ENCODE measurements around the gene MAP2K3. TPM values are rescaled to one million over a fixed set of nuclear protein-coding genes. Genes with fewer than 3 reads are reported as not detected.

The MAP2K3 gene
- total and polyA plus RNA-seq, 2 of the 4 experiments (the other 2 are of a cell fraction), result 23.5 to 82.2 TPM

GRCh38 chr17:21269394-21269793, 15.1 kb upstream of the MAP2K3 start:
- Histone ChIP-seq H4K91ac (ENCODE audit: insufficient read depth, low read depth, low read length) (no peak overlapping the region), H2AK5ac (ENCODE audit: low read depth, low read length) (no peak overlapping the region), H2BK120ac (ENCODE audit: low read depth, low read length) (no peak overlapping the region), H3K4ac (ENCODE audit: low read depth, low read length) (no peak overlapping the region), H3K4me2 (ENCODE audit: low read depth, low read length) (no peak overlapping the region; the same call in 1 of the 2 replicates), H3K9me3 (ENCODE audit: control insufficient read depth, insufficient read depth, low read length) (no peaks in the 10 kb centered on the region), H2BK15ac (ENCODE audit: low read depth, low read length) (no peak overlapping the region), H3K4me3 (ENCODE audit: insufficient read depth, low read depth, low read length) (no peak overlapping the region), H3K14ac (replicated peaks; ENCODE audit: low read depth, low read length) (no peak overlapping the region), H3K79me1 (ENCODE audit: low read depth in 1 of 2, low read length in 2 of 2) (no peaks in the 10 kb centered on the region), H2BK20ac (ENCODE audit: low read depth, low read length) (no peak overlapping the region), H4K20me1 (ENCODE audit: insufficient read depth, low read length) (no peaks in the 10 kb centered on the region), H2AK9ac (replicated peaks; ENCODE audit: low read depth, low read length, poor library complexity) (no peak overlapping the region), H2AFZ (replicated peaks; ENCODE audit: low read length, poor library complexity) (peak overlapping the region; percentile 18), H3K56ac (ENCODE audit: extremely low read depth, insufficient read depth, low read length) (no peak overlapping the region), H4K8ac (ENCODE audit: low read depth in 2 of 2, low read length in 2 of 2) (no peak overlapping the region), H3K4me1 (ENCODE audit: control insufficient read depth, insufficient read depth, low read length) (peaks cover 2% of the 10 kb centered on the region; the same call in 1 of the 2 replicates), H3K36me3 (ENCODE audit: control insufficient read depth, insufficient read depth, low read length) (no peaks in the 10 kb centered on the region), H4K5ac (ENCODE audit: low read depth, low read length) (no peak overlapping the region), H2BK5ac (ENCODE audit: low read depth, low read length, poor library complexity, severe bottlenecking) (no peak overlapping the region), H3K9ac (ENCODE audit: low read depth, low read length) (no peak overlapping the region), H3K23ac (ENCODE audit: low read depth, low read length) (no peak overlapping the region), H3K9me1 (ENCODE audit: insufficient read depth, low read length) (no peaks in the 10 kb centered on the region), H3K27me3 (ENCODE audit: control insufficient read depth, insufficient read depth, low read length) (no peaks in the 10 kb centered on the region), H3K18ac (ENCODE audit: low read depth, low read length) (no peak overlapping the region), H3K27ac (ENCODE audit: insufficient read depth, low read length) (no peak overlapping the region)
- BruUV-seq (replicated peaks), result no TSS peak
- ChIA-PET POLR2A (ENCODE audit: unreplicated experiment) (no interaction called here), CTCF (no interaction called here)
- ATAC-seq (ENCODE audit: low read depth) (peak; percentile 48), DNase-seq (no peak)
- dilution Hi-C loops (cut with HindIII; ENCODE audit: low sequenced_read_pairs, unreplicated experiment) (no loop called here), in situ Hi-C loops (cut with MboI; ENCODE audit: low sequenced_read_pairs) (no loop called here), intact Hi-C loops (cut with micrococcal nuclease) (no loop called here)
- TF ChIP-seq MAFK (IDR thresholded peaks at IDR 0.05; ENCODE audit: low read depth, low read length) (no peak), BHLHE40 (IDR thresholded peaks at IDR 0.05; ENCODE audit: low read depth, low read length) (no peak), SMC3 (IDR thresholded peaks at IDR 0.05; ENCODE audit: low read depth, low read length) (no peak), NFE2L2 (IDR thresholded peaks at IDR 0.05; ENCODE audit: low read depth, low read length) (no peak), RFX5 (IDR thresholded peaks at IDR 0.05; ENCODE audit: low read depth, low read length) (no peak), FOS (IDR thresholded peaks at IDR 0.05; ENCODE audit: low read depth, low read length) (no peak), MAZ (IDR thresholded peaks at IDR 0.05; ENCODE audit: borderline replicate concordance, low read depth, low read length) (no peak), ELK1 (IDR thresholded peaks at IDR 0.05; ENCODE audit: borderline replicate concordance, low read depth, low read length) (no peak)
- WGBS, 2 experiments (ENCODE audit: extremely low coverage in 2 of 2, insufficient read length in 1 of 2), result no CpG with 5 or more reads among the region's 8 CpGs
